DMS114 treated with DMSO at 0.1 percent for 48 hours (cell line): Measurements from ENCODE around the gene GBX1.

Experiments
- DNase-seq: peaks from one replicate; lab custom pipeline; 2025; ENCODE audit not compliant: unreplicated experiment; lab: John Stamatoyannopoulos, UW

Gene GBX1

GRCh38 chr7:151194188-151194587 lies 26.7 kb upstream of the GBX1 start:
- DNase-seq = no peak

- DNase-seq = no peak
Observed at GRCh38 chr7:151193203-151193978, 25.9 kb upstream of the GBX1 start.

GRCh38 chr7:151192002-151192539 lies 24.6 kb upstream of the GBX1 start:
- DNase-seq = no peak

- no peak for DNase-seq
Observed at GRCh38 chr7:151191544-151191943, 24.1 kb upstream of the GBX1 start.

GRCh38 chr7:151189038-151189437 lies 21.5 kb upstream of the GBX1 start:
- DNase-seq = no peak

- no peak for DNase-seq
Observed at GRCh38 chr7:151188252-151188542, 20.7 kb upstream of the GBX1 start.

- no peak for DNase-seq
Observed at GRCh38 chr7:151187409-151188251, 20.1 kb upstream of the GBX1 start.

- no peak for DNase-seq
Observed at GRCh38 chr7:151186640-151187408, 19.3 kb upstream of the GBX1 start, which contains the start of gene ASB10. TSS of gene ASB10 (minus strand) at chr7:151187250. CDS start at chr7:151187130, 120 bp downstream.

- no peak for DNase-seq
Observed at GRCh38 chr7:151185762-151186639, 18.5 kb upstream of the GBX1 start.

- no peak for DNase-seq
Observed at GRCh38 chr7:151181011-151181431, 13.5 kb upstream of the GBX1 start.

- DNase-seq = no peak
Observed at GRCh38 chr7:151179946-151180345, 12.5 kb upstream of the GBX1 start.

- DNase-seq = no peak
Observed at GRCh38 chr7:151179287-151179860, 11.9 kb upstream of the GBX1 start.

- no peak for DNase-seq
Observed at GRCh38 chr7:151178831-151179230, 11.3 kb upstream of the GBX1 start.

GRCh38 chr7:151178236-151178635 lies 10.7 kb upstream of the GBX1 start:
- no peak for DNase-seq

- DNase-seq = no peak
Observed at GRCh38 chr7:151177310-151177709, 9.8 kb upstream of the GBX1 start.

- DNase-seq = no peak
Observed at GRCh38 chr7:151176401-151176800, 8.9 kb upstream of the GBX1 start.

- no peak for DNase-seq
Observed at GRCh38 chr7:151175793-151176311, 8.4 kb upstream of the GBX1 start.

GRCh38 chr7:151175047-151175792 lies 7.7 kb upstream of the GBX1 start:
- DNase-seq = no peak
